Left lung (tissue), 14 donors: Measurements from ENCODE around the gene ASCL2. TPM values are rescaled to one million over a fixed set of nuclear protein-coding genes. Genes with fewer than 3 reads are reported as not detected.

Experiments used
- ATAC-seq: fragments of 200-7000 bp; cut with Tn5 transposase; one replicate; pipeline ENCODE4 v1.9.1; 2020; ENCODE audit warnings: moderate library complexity
- DNase-seq, 4 donors: peaks; one replicate each; pipeline ENCODE4 v3.0.0-alpha.2; 2013 to 2020
- H3K27ac ChIP-seq, 2 donors: fragments of 200-600 bp; sonication (generic) in 1 of 2; one replicate each; pipeline versions ENCODE4 v1.5.0 to v1.8.0; 2020 to 2021
- H3K27me3 ChIP-seq, 2 donors: fragments of 200-600 bp; sonication (generic) in 1 of 2; one replicate each; pipeline versions ENCODE4 v1.5.0 to v1.8.0; 2020 to 2021
- H3K36me3 ChIP-seq, 2 donors: fragments of 200-600 bp; sonication (generic) in 1 of 2; one replicate each; pipeline versions ENCODE4 v1.5.0 to v1.8.0; 2020 to 2021
- H3K4me1 ChIP-seq, 2 donors: fragments of 200-600 bp; one replicate each; pipeline ENCODE4 v1.8.0; 2021
- H3K4me3 ChIP-seq, 2 donors: fragments of 200-600 bp; sonication (generic) in 1 of 2; one replicate each; pipeline versions ENCODE4 v1.5.0 to v1.8.0; 2020 to 2021; ENCODE audit warnings: mild to moderate bottlenecking in 1 of 2
- H3K9me3 ChIP-seq, 2 donors: fragments of 200-600 bp; sonication (generic) in 1 of 2; one replicate each; pipeline versions ENCODE4 v1.5.0 to v1.8.0; 2020 to 2021
- CTCF ChIP-seq, 2 donors: fragments of 200-600 bp; sonication (generic) in 1 of 2; IDR thresholded peaks; one replicate each; pipeline versions ENCODE4 v1.5.0 to v1.8.0; 2021; ENCODE audit warnings: antibody characterized with exemption in 2 of 2
- intact Hi-C, 2 donors: fragments of 100-400 bp; cut with DNase I; formaldehyde crosslinking; loops; one replicate each; pipeline versions ENCODE4 v1.11.2 to v1.14.2; 2022
- long read RNA-seq, 12 donors: library from polyadenylated mRNA in 2 of 12; unstranded in 2 of 12; transcript quantifications; one replicate each; pipeline ENCODE4 v2.0.0 and lab custom pipeline, GENCODE V29; 2019 to 2026
- polyA plus RNA-seq, 6 donors: library from polyadenylated mRNA; unstranded; fragments of 120-200 nt; gene quantifications; one replicate each; pipeline ENCODE4 v1.2.1, GENCODE V29; 2013; ENCODE audit not compliant: insufficient read length in 6 of 6
- total RNA-seq, 2 donors: library from RNA; stranded (reverse); fragmentation: NEBNext Ultra II Directional; extraction: Animal tissue kit (Norgen Biotek cat#: 25700); gene quantifications; one replicate each; pipeline ENCODE4 v1.2.1, GENCODE V29; 2021
- donor health status: DM: no; HTN: yes; CAD: no.
- donor health status: DM: no; HTN: no; CAD: no.

The ASCL2 gene
- 1 to 10 TPM in 1 of 2 donors, under 1 TPM in 1; 0.79 to 2.3 TPM for total RNA-seq
- polyA plus RNA-seq: 1 to 10 TPM in 4 of 6 donors, under 1 TPM in 2; 0.50 to 1.5 (median 1.2) TPM
- long read RNA-seq, donor 1, transcript ASCL2-201 (2 exons, 1,852 nt): major isoform, 7 of 7 reads
- long read RNA-seq, donor 1, partial matches to known transcripts: 0 of 7 reads
- long read RNA-seq, donor 1, other reads (novel, unspliced or antisense): 0 of 7 reads
- long read RNA-seq, donor 2, partial matches to known transcripts: 0 of 2 reads
- long read RNA-seq, donor 2, other reads (novel, unspliced or antisense): 0 of 2 reads
- long read RNA-seq, donor 3, partial matches to known transcripts: 0 of 2 reads
- long read RNA-seq, donor 3, other reads (novel, unspliced or antisense): 0 of 2 reads
- long read RNA-seq, donor 4: 0 reads
- long read RNA-seq, donor 5, transcript ASCL2-201 (2 exons, 1,852 nt): major isoform, 5 of 11 reads
- long read RNA-seq, donor 5, partial matches to known transcripts: 6 of 11 reads
- long read RNA-seq, donor 5, other reads (novel, unspliced or antisense): 0 of 11 reads
- long read RNA-seq, donor 6, transcript ASCL2-201 (2 exons, 1,852 nt): major isoform, 5 of 5 reads
- long read RNA-seq, donor 6, partial matches to known transcripts: 0 of 5 reads
- long read RNA-seq, donor 6, other reads (novel, unspliced or antisense): 0 of 5 reads
- long read RNA-seq, donor 7, partial matches to known transcripts: 0 of 2 reads
- long read RNA-seq, donor 7, other reads (novel, unspliced or antisense): 0 of 2 reads
- long read RNA-seq, donor 8, partial matches to known transcripts: 0 of 1 reads
- long read RNA-seq, donor 8, other reads (novel, unspliced or antisense): 0 of 1 reads
- long read RNA-seq, donor 9: 0 reads
- long read RNA-seq, donor 10, partial matches to known transcripts: 0 of 1 reads
- long read RNA-seq, donor 10, other reads (novel, unspliced or antisense): 0 of 1 reads
- long read RNA-seq, donor 11: 0 reads
- long read RNA-seq, donor 12, transcript ASCL2-201 (2 exons, 1,852 nt): major isoform, 5 of 5 reads
- long read RNA-seq, donor 12, partial matches to known transcripts: 0 of 5 reads
- long read RNA-seq, donor 12, other reads (novel, unspliced or antisense): 0 of 5 reads

- peaks cover 10 to 42% of the 10 kb centered on the region in 2 donors for H3K4me1 ChIP-seq
- no peak for TF ChIP-seq CTCF (IDR thresholded peaks at IDR 0.05)
- H3K27me3 ChIP-seq: peaks cover 19 to 48% of the 10 kb centered on the region in 2 donors
- no peaks in the 10 kb centered on the region for H3K36me3 ChIP-seq
- intact Hi-C loops: no loop called here
- H3K9me3 ChIP-seq: no peaks in the 10 kb centered on the region
- H3K27ac ChIP-seq: peak within 1 kb of the TSS in 1 of 2 donors; percentile 88
- peak within 1 kb of the TSS; percentile 29 to 52 for H3K4me3 ChIP-seq
- ATAC-seq (no peak), DNase-seq (peak in 1 of 4 donors; percentile 85)
Measured at GRCh38 chr11:2270322-2271076, at the start of gene ASCL2. ASCL2 (minus strand) TSS chr11:2270588; CDS start chr11:2270332, 256 bp downstream.

- Histone ChIP-seq H3K4me3 (no peak overlapping the region), H3K27me3 (no peaks in the 10 kb centered on the region), H3K27ac (no peak overlapping the region), H3K9me3 (peaks cover 0 to 7% of the 10 kb centered on the region in 2 donors), H3K36me3 (no peaks in the 10 kb centered on the region), H3K4me1 (no peaks in the 10 kb centered on the region)
- intact Hi-C loops: no loop called here
- ATAC-seq (no peak), DNase-seq (peak in 2 of 4 donors; percentile 34 to 52)
- TF ChIP-seq CTCF (IDR thresholded peaks at IDR 0.05): no peak
Measured at GRCh38 chr11:2319791-2320472, 49.5 kb upstream of the ASCL2 start.

- DNase-seq (no peak), ATAC-seq (no peak)
- Histone ChIP-seq H3K4me3 (no peak overlapping the region), H3K36me3 (no peaks in the 10 kb centered on the region), H3K27ac (no peak overlapping the region), H3K4me1 (peaks cover 6 to 12% of the 10 kb centered on the region in 2 donors), H3K9me3 (peaks cover 0 to 7% of the 10 kb centered on the region in 2 donors), H3K27me3 (no peaks in the 10 kb centered on the region)
- intact Hi-C loops: no loop called here
- TF ChIP-seq CTCF (IDR thresholded peaks at IDR 0.05): no peak
Measured at GRCh38 chr11:2318707-2319106, 48.3 kb upstream of the ASCL2 start.

GRCh38 chr11:2318123-2318522, 47.7 kb upstream of the ASCL2 start:
- H3K4me1 ChIP-seq: peaks cover 6 to 12% of the 10 kb centered on the region in 2 donors
- intact Hi-C loops: no loop called here

More at GRCh38 chr11:2318123-2318522, 47.7 kb upstream of the ASCL2 start:
- Histone ChIP-seq H3K27ac (no peak overlapping the region), H3K36me3 (no peaks in the 10 kb centered on the region), H3K4me3 (no peak overlapping the region), H3K27me3 (no peaks in the 10 kb centered on the region), H3K9me3 (peaks cover 0 to 7% of the 10 kb centered on the region in 2 donors)
- no peak for TF ChIP-seq CTCF (IDR thresholded peaks at IDR 0.05)
- no peak for DNase-seq
- no peak for ATAC-seq
